Measurements from ENCODE around the gene NUP160.

Gene NUP160

GRCh38 chr11:47732271-47732670 lies 115.9 kb downstream of the NUP160 start:
- no peak overlapping the region for H3K4me3 ChIP-seq (ENCODE audit: low read length)
- TF ChIP-seq ZNF274 (IDR thresholded peaks at IDR 0.05; ENCODE audit: low read depth, low read length): no peak

DNA sequence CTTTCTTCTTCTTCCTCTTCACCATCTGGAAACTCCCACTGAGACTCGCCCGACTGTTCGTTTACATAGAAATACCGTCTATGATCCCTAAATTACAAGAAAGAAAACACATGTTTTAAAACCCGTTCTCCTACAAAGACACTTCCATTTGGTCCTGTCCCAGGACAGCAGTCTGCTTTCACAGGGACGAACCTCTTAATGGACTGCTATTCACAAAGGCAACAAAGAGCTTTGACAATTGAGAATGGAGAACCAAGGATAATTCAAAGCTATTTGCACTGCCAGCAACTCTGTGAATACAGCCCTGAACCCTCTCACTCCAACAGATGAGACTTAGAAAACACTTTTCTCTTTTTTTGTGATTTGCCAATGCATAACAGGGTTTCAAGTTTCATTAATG lies 116.7 kb downstream of the NUP160 start:
- no peak for TF ChIP-seq ZNF274 (IDR thresholded peaks at IDR 0.05; ENCODE audit: low read depth, low read length)
- H3K4me3 ChIP-seq (ENCODE audit: low read length): no peak overlapping the region
